GM12878 (cell line): Measurements from ENCODE around the gene SEPTIN14. TPM values are rescaled to one million over a fixed set of nuclear protein-coding genes. Genes with fewer than 3 reads are reported as not detected.

ENCODE experiments used
- ATAC-seq: fragments of 200-7000 bp; cut with Tn5 transposase; 3 replicates; pipeline ENCODE4 v1.9.1; 2020; ENCODE audit warnings: mild to moderate bottlenecking, moderate library complexity
- BruUV-seq: library from RNA; stranded (reverse); fragments of 400-500 nt; replicated peaks from 2 replicates; lab custom pipeline; 2021; lab: Mats Ljungman, UMichigan
- CTCF ChIA-PET: fragments of 300-600 bp; sonication (Branson Sonifier 250); formaldehyde crosslinking; extraction: SDS; loops from one replicate; lab custom pipeline; 2021; ENCODE audit warnings: inconsistent platforms; lab: Yijun Ruan, JAX
- POLR2A ChIA-PET: fragments of 350-600 bp; formaldehyde crosslinking; extraction: SDS; loops from one replicate; lab custom pipeline; 2021; ENCODE audit warnings: inconsistent platforms; lab: Charles Lee
- RAD21 ChIA-PET: fragments of 300-600 bp; sonication (Branson Sonifier 250); formaldehyde crosslinking; loops from one replicate; lab custom pipeline; 2023; ENCODE audit warnings: antibody characterized with exemption; ENCODE audit not compliant: unreplicated experiment; lab: Charles Lee
- SMC1A ChIA-PET: fragments of 300-600 bp; sonication (Branson Sonifier 250); formaldehyde crosslinking; loops from one replicate; lab custom pipeline; 2023; ENCODE audit not compliant: unreplicated experiment, uncharacterized antibody; lab: Charles Lee
- DNase-seq: peaks from one replicate; pipeline ENCODE4 v3.0.0-alpha.2; 2011; ENCODE audit warnings: low read depth, low spot score
- FAIRE-seq: peaks from 3 replicates; lab custom pipeline; 2011; peaks lifted over from hg19 to GRCh38; lab: Jason Lieb, UNC
- H2AFZ ChIP-seq: 2 replicates; pipeline ENCODE4 v1.6.0; 2011; ENCODE audit warnings: low read depth, low read length, control low read depth; ENCODE audit not compliant: control insufficient read depth
- H3K27ac ChIP-seq: 2 replicates; pipeline ENCODE4 v1.5.1; 2011; ENCODE audit warnings: control low read depth; ENCODE audit not compliant: control insufficient read depth, insufficient read depth
- H3K27me3 ChIP-seq, 2 experiments: replicated peaks in 1 of 2; 2 replicates each; pipeline versions ENCODE4 v1.6.0 to v1.6.1; 2011; ENCODE audit warnings: low read length in 1 of 2; ENCODE audit not compliant: control insufficient read depth in 2 of 2, insufficient read depth in 2 of 2
- H3K36me3 ChIP-seq, 2 experiments: 2 replicates each; pipeline ENCODE4 v1.5.1; 2011; ENCODE audit warnings: low read length in 1 of 2; ENCODE audit not compliant: control insufficient read depth in 2 of 2, insufficient read depth in 2 of 2
- H3K4me1 ChIP-seq: 2 replicates; pipeline ENCODE4 v1.6.1; 2011; ENCODE audit warnings: mild to moderate bottlenecking, low read length, moderate library complexity, mixed read lengths; ENCODE audit not compliant: control insufficient read depth, insufficient read depth
- H3K4me2 ChIP-seq: 2 replicates; pipeline ENCODE4 v1.6.0; 2011; ENCODE audit warnings: control low read depth; ENCODE audit not compliant: control insufficient read depth, insufficient read depth
- H3K4me3 ChIP-seq: fragments of 200-600 bp; sonication (generic); 2 replicates; pipeline ENCODE4 v1.5.1; 2016
- H3K79me2 ChIP-seq: 2 replicates; pipeline ENCODE4 v1.6.0; 2011; ENCODE audit warnings: low read length; ENCODE audit not compliant: control insufficient read depth, insufficient read depth
- H3K9ac ChIP-seq: 2 replicates; pipeline ENCODE4 v1.8.0; 2011; ENCODE audit warnings: low read length, control low read depth, mixed read lengths; ENCODE audit not compliant: control insufficient read depth, insufficient read depth
- H3K9me3 ChIP-seq: replicated peaks from 3 replicates; pipeline ENCODE4 v1.5.1; 2011; ENCODE audit warnings: mild to moderate bottlenecking, low read length; ENCODE audit not compliant: control insufficient read depth, insufficient read depth
- H4K20me1 ChIP-seq: 2 replicates; pipeline ENCODE4 v1.6.0; 2011; ENCODE audit not compliant: control insufficient read depth, insufficient read depth
- BCL11A ChIP-seq: IDR thresholded peaks from 2 replicates; pipeline ENCODE4 v1.6.1; 2011; ENCODE audit warnings: low read depth, low read length
- EGR1 ChIP-seq, 2 experiments: IDR thresholded peaks; 1 replicate in 1 of 2; 2 replicates in 1 of 2; pipeline ENCODE4 v1.6.1; 2011 to 2012; ENCODE audit warnings: low read depth in 2 of 2, low read length in 2 of 2, borderline replicate concordance in 1 of 2, mild to moderate bottlenecking in 1 of 2, moderate library complexity in 1 of 2
- EP300 ChIP-seq, 2 experiments: fragments of 150-350 bp in 1 of 2; IDR thresholded peaks; 2 replicates each; pipeline ENCODE4 v1.6.1; 2011 to 2012; ENCODE audit warnings: low read depth in 2 of 2, low read length in 2 of 2, borderline replicate concordance in 1 of 2, improper control_type of control experiment in 1 of 2, inconsistent platforms in 1 of 2; ENCODE audit not compliant: control insufficient read depth in 1 of 2
- EZH2 ChIP-seq: IDR thresholded peaks from 2 replicates; pipeline ENCODE4 v1.6.1; 2012; ENCODE audit warnings: low read depth, mild to moderate bottlenecking, control low read depth, inconsistent platforms, low read length, borderline replicate concordance; ENCODE audit not compliant: control insufficient read depth
- FOXM1 ChIP-seq: IDR thresholded peaks from 2 replicates; pipeline ENCODE4 v1.6.1; 2012; ENCODE audit warnings: low read depth, mild to moderate bottlenecking, inconsistent platforms, low read length, moderate library complexity
- MEF2A ChIP-seq: IDR thresholded peaks from 2 replicates; pipeline ENCODE4 v1.6.1; 2011; ENCODE audit warnings: low read depth, mild to moderate bottlenecking, low read length, moderate library complexity; ENCODE audit not compliant: insufficient read depth
- NBN ChIP-seq: fragments of 450-650 bp; IDR thresholded peaks from 2 replicates; pipeline ENCODE4 v1.6.1; 2016
- SMARCA5 ChIP-seq: fragments of 450-650 bp; IDR thresholded peaks from 2 replicates; pipeline ENCODE4 v1.6.1; 2017; ENCODE audit warnings: mild to moderate bottlenecking
- WRNIP1 ChIP-seq: IDR thresholded peaks from 2 replicates; pipeline ENCODE4 v1.6.1; 2011; ENCODE audit warnings: low read depth, low read length, improper control_type of control experiment, borderline replicate concordance
- ZSCAN29 ChIP-seq: fragments of 450-650 bp; IDR thresholded peaks from 2 replicates; pipeline ENCODE4 v1.6.1; 2017; ENCODE audit warnings: mild to moderate bottlenecking, moderate library complexity
- WGBS: methylation state at CpG from one replicate; pipeline ENCODE4 v1.1.6; 2016; ENCODE audit warnings: low lambda C conversion rate; ENCODE audit not compliant: insufficient replicate concordance, insufficient coverage; ENCODE audit errors: missing lambda C conversion rate; 5-methylcytosine and 5-hydroxymethylcytosine counted together
- in situ Hi-C: fragments of 300-500 bp; cut with MboI; formaldehyde crosslinking; loops from 9 replicates; pipeline ENCODE4 v1.14.3; 2018; ENCODE audit warnings: mixed read lengths
- intact Hi-C: fragments of 100-400 bp; cut with micrococcal nuclease; formaldehyde crosslinking; loops from one replicate; pipeline ENCODE4 v1.14.2; 2022; ENCODE audit not compliant: unreplicated experiment
- polyA plus RNA-seq, 11 experiments: library from polyadenylated mRNA; depleted of rRNA in 4 of 11; unstranded in 6 of 11; stranded (reverse) in 5 of 11; fragments of >200 nt; fragmentation: Nextera tagmentation in 4 of 11; fragmentation: Illumina TruSeq in 1 of 11; extraction: Ambion mirVana in 4 of 11; extraction: Trizol in 1 of 11; gene quantifications; 1 replicate in 1 of 11; 2 replicates in 10 of 11; pipeline versions ENCODE4 v1.2.1 to v1.2.3, GENCODE V29; 2011 to 2016; ENCODE audit warnings: inconsistent platforms in 2 of 11, missing spikeins in 2 of 11, low read depth in 1 of 11
- total RNA-seq, 4 experiments: library from RNA; depleted of rRNA in 3 of 4; stranded (reverse); fragments of >200 nt in 3 of 4; fragmentation: Illumina TruSeq in 1 of 4; extraction: Trizol in 1 of 4; gene quantifications; 2 replicates each; pipeline versions ENCODE4 v1.2.1 to v1.2.3, GENCODE V29; 2013 to 2021
- TF ChIP-seq, protein P1 (sequence below): IDR thresholded peaks from 2 replicates; pipeline ENCODE4 v1.6.1; 2012; ENCODE audit warnings: low read length, inconsistent platforms
- TF ChIP-seq, protein P2 (sequence below): fragments of 450-650 bp; IDR thresholded peaks from 2 replicates; pipeline ENCODE4 v1.6.1; 2017; ENCODE audit warnings: mild to moderate bottlenecking, low read depth, inconsistent platforms; ENCODE audit not compliant: poor library complexity, severe bottlenecking
- TF ChIP-seq, protein P3 (sequence below): fragments of 450-650 bp; IDR thresholded peaks from 2 replicates; pipeline ENCODE4 v1.6.1; 2017; ENCODE audit warnings: mild to moderate bottlenecking
- TF ChIP-seq, protein P4 (sequence below): IDR thresholded peaks from 2 replicates; pipeline ENCODE4 v1.6.1; 2011; ENCODE audit warnings: borderline replicate concordance, low read depth, mild to moderate bottlenecking, moderate library complexity, mixed read lengths, low read length; ENCODE audit not compliant: insufficient read depth; ENCODE audit errors: extremely low read length

SEPTIN14 gene
- total and polyA plus RNA-seq, 10 of the 15 experiments (the other 5 are each of a cell fraction or from before 2014, with no cell fraction given) = 0.01 TPM; not detected in 9

DNA sequence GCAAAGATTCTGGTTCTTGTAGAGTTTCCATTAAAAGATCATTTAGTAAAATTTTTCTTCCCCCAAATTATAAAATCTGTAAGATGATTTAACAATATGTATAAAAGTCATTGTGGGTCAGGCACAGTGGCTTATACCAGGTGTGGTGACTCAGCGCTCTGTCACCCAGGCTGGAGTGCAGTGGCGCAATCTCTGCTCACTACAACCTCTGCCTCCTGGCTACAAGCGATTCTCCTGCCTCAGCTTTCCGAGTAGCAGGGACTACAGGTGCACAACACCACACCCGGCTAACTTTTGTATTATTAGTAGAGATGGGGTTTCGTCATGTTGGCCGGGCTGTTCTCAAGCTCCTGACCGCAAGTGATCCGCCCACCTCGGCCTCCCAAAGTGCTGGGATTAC is 68.0 kb downstream of the SEPTIN14 start:
- ChIA-PET POLR2A (no interaction called here), RAD21 (no interaction called here), CTCF (no interaction called here), SMC1A (no interaction called here)
- FAIRE-seq (no peak), ATAC-seq (no peak), DNase-seq (no peak)
- Histone ChIP-seq H3K9me3 (no peaks in the 10 kb centered on the region; the same call in 2 of the 3 replicates), H3K79me2 (no peaks in the 10 kb centered on the region), H3K36me3 (no peaks in the 10 kb centered on the region), H3K4me2 (no peak overlapping the region), H3K9ac (no peak overlapping the region), H3K27ac (no peak overlapping the region), H3K27me3 (no peaks in the 10 kb centered on the region), H4K20me1 (no peaks in the 10 kb centered on the region), H2AFZ (no peak overlapping the region), H3K4me3 (no peak overlapping the region), H3K4me1 (no peaks in the 10 kb centered on the region)
- TF ChIP-seq, protein P1, sequence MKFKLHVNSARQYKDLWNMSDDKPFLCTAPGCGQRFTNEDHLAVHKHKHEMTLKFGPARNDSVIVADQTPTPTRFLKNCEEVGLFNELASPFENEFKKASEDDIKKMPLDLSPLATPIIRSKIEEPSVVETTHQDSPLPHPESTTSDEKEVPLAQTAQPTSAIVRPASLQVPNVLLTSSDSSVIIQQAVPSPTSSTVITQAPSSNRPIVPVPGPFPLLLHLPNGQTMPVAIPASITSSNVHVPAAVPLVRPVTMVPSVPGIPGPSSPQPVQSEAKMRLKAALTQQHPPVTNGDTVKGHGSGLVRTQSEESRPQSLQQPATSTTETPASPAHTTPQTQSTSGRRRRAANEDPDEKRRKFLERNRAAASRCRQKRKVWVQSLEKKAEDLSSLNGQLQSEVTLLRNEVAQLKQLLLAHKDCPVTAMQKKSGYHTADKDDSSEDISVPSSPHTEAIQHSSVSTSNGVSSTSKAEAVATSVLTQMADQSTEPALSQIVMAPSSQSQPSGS = no peak
- TF ChIP-seq, protein P2, sequence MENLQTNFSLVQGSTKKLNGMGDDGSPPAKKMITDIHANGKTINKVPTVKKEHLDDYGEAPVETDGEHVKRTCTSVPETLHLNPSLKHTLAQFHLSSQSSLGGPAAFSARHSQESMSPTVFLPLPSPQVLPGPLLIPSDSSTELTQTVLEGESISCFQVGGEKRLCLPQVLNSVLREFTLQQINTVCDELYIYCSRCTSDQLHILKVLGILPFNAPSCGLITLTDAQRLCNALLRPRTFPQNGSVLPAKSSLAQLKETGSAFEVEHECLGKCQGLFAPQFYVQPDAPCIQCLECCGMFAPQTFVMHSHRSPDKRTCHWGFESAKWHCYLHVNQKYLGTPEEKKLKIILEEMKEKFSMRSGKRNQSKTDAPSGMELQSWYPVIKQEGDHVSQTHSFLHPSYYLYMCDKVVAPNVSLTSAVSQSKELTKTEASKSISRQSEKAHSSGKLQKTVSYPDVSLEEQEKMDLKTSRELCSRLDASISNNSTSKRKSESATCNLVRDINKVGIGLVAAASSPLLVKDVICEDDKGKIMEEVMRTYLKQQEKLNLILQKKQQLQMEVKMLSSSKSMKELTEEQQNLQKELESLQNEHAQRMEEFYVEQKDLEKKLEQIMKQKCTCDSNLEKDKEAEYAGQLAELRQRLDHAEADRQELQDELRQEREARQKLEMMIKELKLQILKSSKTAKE = no peak
- no peak for TF ChIP-seq FOXM1
- no peak for TF ChIP-seq SMARCA5
- TF ChIP-seq BCL11A = no peak
- no peak for TF ChIP-seq EGR1 (IDR thresholded peaks at IDR 0.05; ENCODE audit: borderline replicate concordance in 1 of 2, low read depth in 2 of 2, low read length in 2 of 2)
- TF ChIP-seq EZH2 = no peak
- TF ChIP-seq MEF2A = no peak
- TF ChIP-seq ZSCAN29 = no peak
- TF ChIP-seq, protein P3, sequence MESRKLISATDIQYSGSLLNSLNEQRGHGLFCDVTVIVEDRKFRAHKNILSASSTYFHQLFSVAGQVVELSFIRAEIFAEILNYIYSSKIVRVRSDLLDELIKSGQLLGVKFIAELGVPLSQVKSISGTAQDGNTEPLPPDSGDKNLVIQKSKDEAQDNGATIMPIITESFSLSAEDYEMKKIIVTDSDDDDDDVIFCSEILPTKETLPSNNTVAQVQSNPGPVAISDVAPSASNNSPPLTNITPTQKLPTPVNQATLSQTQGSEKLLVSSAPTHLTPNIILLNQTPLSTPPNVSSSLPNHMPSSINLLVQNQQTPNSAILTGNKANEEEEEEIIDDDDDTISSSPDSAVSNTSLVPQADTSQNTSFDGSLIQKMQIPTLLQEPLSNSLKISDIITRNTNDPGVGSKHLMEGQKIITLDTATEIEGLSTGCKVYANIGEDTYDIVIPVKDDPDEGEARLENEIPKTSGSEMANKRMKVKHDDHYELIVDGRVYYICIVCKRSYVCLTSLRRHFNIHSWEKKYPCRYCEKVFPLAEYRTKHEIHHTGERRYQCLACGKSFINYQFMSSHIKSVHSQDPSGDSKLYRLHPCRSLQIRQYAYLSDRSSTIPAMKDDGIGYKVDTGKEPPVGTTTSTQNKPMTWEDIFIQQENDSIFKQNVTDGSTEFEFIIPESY = no peak
- TF ChIP-seq EP300 (IDR thresholded peaks at IDR 0.05; ENCODE audit: borderline replicate concordance in 1 of 2, control insufficient read depth in 1 of 2, low read depth in 2 of 2, low read length in 2 of 2) = no peak
- TF ChIP-seq NBN = no peak
- TF ChIP-seq, protein P4, sequence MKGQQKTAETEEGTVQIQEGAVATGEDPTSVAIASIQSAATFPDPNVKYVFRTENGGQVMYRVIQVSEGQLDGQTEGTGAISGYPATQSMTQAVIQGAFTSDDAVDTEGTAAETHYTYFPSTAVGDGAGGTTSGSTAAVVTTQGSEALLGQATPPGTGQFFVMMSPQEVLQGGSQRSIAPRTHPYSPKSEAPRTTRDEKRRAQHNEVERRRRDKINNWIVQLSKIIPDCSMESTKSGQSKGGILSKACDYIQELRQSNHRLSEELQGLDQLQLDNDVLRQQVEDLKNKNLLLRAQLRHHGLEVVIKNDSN = no peak
- TF ChIP-seq WRNIP1 = no peak
- BruUV-seq = no TSS peak
- WGBS = 54% methylated on average over 10 of the region's 10 CpGs
- intact Hi-C loops = no loop called here
- in situ Hi-C loops = no loop called here
